H1 (cell line): ENCODE results near the gene PITX3.

Experiments used
- CEBPB ChIP-seq: IDR thresholded peaks from 2 replicates; pipeline ENCODE4 v1.6.1; 2012; ENCODE audit warnings: low read depth, low read length
- CHD2 ChIP-seq: IDR thresholded peaks from 2 replicates; pipeline ENCODE4 v1.6.1; 2012; ENCODE audit warnings: low read length, improper control_type of control experiment
- JUND ChIP-seq: IDR thresholded peaks from 2 replicates; pipeline ENCODE4 v1.6.1; 2011; ENCODE audit warnings: mild to moderate bottlenecking, improper control_type of control experiment, low read length
- NRF1 ChIP-seq: IDR thresholded peaks from 2 replicates; pipeline ENCODE4 v1.6.1; 2011; ENCODE audit warnings: mild to moderate bottlenecking, low read depth, low read length, improper control_type of control experiment
- RAD21 ChIP-seq, 2 experiments: IDR thresholded peaks in 1 of 2; conservative IDR thresholded peaks in 1 of 2; 2 replicates each; pipeline ENCODE4 v1.6.1; 2011; ENCODE audit warnings: low read depth in 2 of 2, low read length in 2 of 2, improper control_type of control experiment in 1 of 2, inconsistent platforms in 1 of 2, mild to moderate bottlenecking in 1 of 2, moderate library complexity in 1 of 2
- SRF ChIP-seq: IDR thresholded peaks from 2 replicates; pipeline ENCODE4 v1.6.1; 2011; ENCODE audit warnings: mild to moderate bottlenecking, low read depth, low read length, moderate library complexity
- TEAD4 ChIP-seq: IDR thresholded peaks from 2 replicates; pipeline ENCODE4 v1.6.1; 2012; ENCODE audit warnings: low read depth, low read length, inconsistent platforms, mixed read lengths
- USF2 ChIP-seq: IDR thresholded peaks from 2 replicates; pipeline ENCODE4 v1.6.1; 2011; ENCODE audit warnings: low read length, improper control_type of control experiment
- TF ChIP-seq, protein P1 (sequence below), 3 experiments: IDR thresholded peaks; 1 replicate in 2 of 3; 2 replicates in 1 of 3; pipeline versions ENCODE4 v1.5.1 to v1.6.1; 2011; ENCODE audit warnings: low read length in 3 of 3, mild to moderate bottlenecking in 3 of 3, inconsistent platforms in 2 of 3, low read depth in 1 of 3, moderate library complexity in 1 of 3; ENCODE audit not compliant: insufficient read depth in 1 of 3; ENCODE audit errors: control extremely low read depth in 1 of 3
- TF ChIP-seq, protein P2 (sequence below): IDR thresholded peaks from 2 replicates; pipeline ENCODE4 v1.6.1; 2011; ENCODE audit warnings: low read depth, mild to moderate bottlenecking, low read length; ENCODE audit not compliant: insufficient read depth
- TF ChIP-seq, protein P3 (sequence below): IDR thresholded peaks from 2 replicates; pipeline ENCODE4 v1.6.1; 2012; ENCODE audit warnings: inconsistent platforms

GRCh38 chr10:102229810-102230263 is 11.5 kb downstream of the PITX3 start:
- TF ChIP-seq USF2, result no peak
- peak; percentile 99 for TF ChIP-seq RAD21 (IDR thresholded peaks at IDR 0.05 in 1 of 2, conservative IDR thresholded peaks at IDR 0.05 in 1 of 2; ENCODE audit: low read depth in 2 of 2, low read length in 2 of 2)
- TF ChIP-seq CEBPB, result no peak
- no peak for TF ChIP-seq JUND
- TF ChIP-seq CHD2, result no peak
- no peak for TF ChIP-seq NRF1
- no peak for TF ChIP-seq SRF
- TF ChIP-seq, protein P1, sequence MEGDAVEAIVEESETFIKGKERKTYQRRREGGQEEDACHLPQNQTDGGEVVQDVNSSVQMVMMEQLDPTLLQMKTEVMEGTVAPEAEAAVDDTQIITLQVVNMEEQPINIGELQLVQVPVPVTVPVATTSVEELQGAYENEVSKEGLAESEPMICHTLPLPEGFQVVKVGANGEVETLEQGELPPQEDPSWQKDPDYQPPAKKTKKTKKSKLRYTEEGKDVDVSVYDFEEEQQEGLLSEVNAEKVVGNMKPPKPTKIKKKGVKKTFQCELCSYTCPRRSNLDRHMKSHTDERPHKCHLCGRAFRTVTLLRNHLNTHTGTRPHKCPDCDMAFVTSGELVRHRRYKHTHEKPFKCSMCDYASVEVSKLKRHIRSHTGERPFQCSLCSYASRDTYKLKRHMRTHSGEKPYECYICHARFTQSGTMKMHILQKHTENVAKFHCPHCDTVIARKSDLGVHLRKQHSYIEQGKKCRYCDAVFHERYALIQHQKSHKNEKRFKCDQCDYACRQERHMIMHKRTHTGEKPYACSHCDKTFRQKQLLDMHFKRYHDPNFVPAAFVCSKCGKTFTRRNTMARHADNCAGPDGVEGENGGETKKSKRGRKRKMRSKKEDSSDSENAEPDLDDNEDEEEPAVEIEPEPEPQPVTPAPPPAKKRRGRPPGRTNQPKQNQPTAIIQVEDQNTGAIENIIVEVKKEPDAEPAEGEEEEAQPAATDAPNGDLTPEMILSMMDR (IDR thresholded peaks at IDR 0.05; ENCODE audit: control extremely low read depth in 1 of 3, insufficient read depth in 1 of 3, low read depth in 1 of 3, low read length in 3 of 3), result peak; percentile 97 to 98 (median 97)
- TF ChIP-seq, protein P2, sequence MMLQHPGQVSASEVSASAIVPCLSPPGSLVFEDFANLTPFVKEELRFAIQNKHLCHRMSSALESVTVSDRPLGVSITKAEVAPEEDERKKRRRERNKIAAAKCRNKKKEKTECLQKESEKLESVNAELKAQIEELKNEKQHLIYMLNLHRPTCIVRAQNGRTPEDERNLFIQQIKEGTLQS, result no peak
- TF ChIP-seq TEAD4, result 0 out of 2 replicates have a peak, but pooled peaks have one; percentile 36
- TF ChIP-seq, protein P3, sequence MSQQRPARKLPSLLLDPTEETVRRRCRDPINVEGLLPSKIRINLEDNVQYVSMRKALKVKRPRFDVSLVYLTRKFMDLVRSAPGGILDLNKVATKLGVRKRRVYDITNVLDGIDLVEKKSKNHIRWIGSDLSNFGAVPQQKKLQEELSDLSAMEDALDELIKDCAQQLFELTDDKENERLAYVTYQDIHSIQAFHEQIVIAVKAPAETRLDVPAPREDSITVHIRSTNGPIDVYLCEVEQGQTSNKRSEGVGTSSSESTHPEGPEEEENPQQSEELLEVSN, result peak; percentile 78
